ENCODE results near the gene TOP1. TPM values are rescaled to one million over a fixed set of nuclear protein-coding genes. Genes with fewer than 3 reads are reported as not detected.
A peak's percentile ranks its signal among the peaks of the same experiment; 100 is the strongest.

Gene TOP1
- polyA plus RNA-seq, 1 experiment = 4.0 TPM

DNA sequence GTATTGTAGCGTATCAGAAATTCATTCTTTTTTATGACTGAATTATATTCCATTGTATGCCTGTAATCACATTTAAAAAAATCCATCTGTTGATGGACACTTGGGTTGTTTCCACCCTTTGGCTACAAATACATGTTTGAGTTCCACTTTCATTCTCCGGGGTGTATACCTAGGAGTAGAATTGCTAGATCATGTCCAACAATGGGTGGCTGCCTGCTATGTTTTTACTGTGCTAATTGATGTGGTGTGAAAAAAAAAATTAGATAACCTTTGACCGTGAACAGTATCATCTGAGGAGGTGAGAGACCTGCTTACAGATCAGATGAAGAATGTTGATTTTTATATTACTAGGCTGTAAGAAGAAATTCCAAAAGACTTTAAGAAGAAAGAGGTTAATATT is 37.1 kb downstream of the TOP1 start:
- TF ChIP-seq, protein P1, sequence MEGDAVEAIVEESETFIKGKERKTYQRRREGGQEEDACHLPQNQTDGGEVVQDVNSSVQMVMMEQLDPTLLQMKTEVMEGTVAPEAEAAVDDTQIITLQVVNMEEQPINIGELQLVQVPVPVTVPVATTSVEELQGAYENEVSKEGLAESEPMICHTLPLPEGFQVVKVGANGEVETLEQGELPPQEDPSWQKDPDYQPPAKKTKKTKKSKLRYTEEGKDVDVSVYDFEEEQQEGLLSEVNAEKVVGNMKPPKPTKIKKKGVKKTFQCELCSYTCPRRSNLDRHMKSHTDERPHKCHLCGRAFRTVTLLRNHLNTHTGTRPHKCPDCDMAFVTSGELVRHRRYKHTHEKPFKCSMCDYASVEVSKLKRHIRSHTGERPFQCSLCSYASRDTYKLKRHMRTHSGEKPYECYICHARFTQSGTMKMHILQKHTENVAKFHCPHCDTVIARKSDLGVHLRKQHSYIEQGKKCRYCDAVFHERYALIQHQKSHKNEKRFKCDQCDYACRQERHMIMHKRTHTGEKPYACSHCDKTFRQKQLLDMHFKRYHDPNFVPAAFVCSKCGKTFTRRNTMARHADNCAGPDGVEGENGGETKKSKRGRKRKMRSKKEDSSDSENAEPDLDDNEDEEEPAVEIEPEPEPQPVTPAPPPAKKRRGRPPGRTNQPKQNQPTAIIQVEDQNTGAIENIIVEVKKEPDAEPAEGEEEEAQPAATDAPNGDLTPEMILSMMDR (IDR thresholded peaks at IDR 0.05; ENCODE audit: insufficient read depth, low read depth, low read length) = no peak
- ChIA-PET CTCF (no interaction called here), POLR2A (no interaction called here)
- no peaks in the 10 kb centered on the region for H3K27me3 ChIP-seq (ENCODE audit: control insufficient read depth, insufficient read depth, low read length)
- no peak for DNase-seq (ENCODE audit: low read depth)
- no peaks in the 10 kb centered on the region for H3K36me3 ChIP-seq (ENCODE audit: control insufficient read depth, insufficient read depth, low read length)
- H3K4me3 ChIP-seq (ENCODE audit: low read depth, low read length) = no peak overlapping the region

DNA sequence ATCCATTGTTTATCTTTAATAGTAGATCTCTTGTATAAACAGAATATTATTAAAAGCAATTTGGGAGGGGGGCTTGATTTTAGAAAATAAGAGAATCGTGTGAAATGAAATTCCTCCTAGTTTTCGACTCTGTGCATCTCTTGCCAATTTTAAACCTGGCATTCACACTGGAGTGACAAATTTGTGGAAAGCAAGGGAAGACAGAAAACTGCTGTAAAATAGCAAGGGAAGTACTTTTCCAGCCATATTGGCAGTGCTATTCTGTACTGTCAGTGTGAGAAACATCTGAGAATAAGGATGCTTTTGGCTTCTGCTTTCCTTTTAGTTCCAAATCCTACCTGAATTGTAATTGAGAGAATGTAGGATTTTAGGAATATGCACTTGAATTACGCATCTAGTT is 40.2 kb downstream of the TOP1 start:
- Histone ChIP-seq H3K27me3 (ENCODE audit: control insufficient read depth, insufficient read depth, low read length) (no peaks in the 10 kb centered on the region), H3K4me3 (ENCODE audit: low read depth, low read length) (no peak overlapping the region), H3K36me3 (ENCODE audit: control insufficient read depth, insufficient read depth, low read length) (no peaks in the 10 kb centered on the region)
- ChIA-PET POLR2A (no interaction called here), CTCF (interaction anchor here (0.9 to 1.6 kb wide), 2 partner anchors 27 to 100 kb away, joined by 3 to 6 read pairs; no protein-coding TSS in a partner anchor)
- DNase-seq (ENCODE audit: low read depth) = no peak
- TF ChIP-seq, protein P1 (IDR thresholded peaks at IDR 0.05; ENCODE audit: insufficient read depth, low read depth, low read length) = no peak

DNA sequence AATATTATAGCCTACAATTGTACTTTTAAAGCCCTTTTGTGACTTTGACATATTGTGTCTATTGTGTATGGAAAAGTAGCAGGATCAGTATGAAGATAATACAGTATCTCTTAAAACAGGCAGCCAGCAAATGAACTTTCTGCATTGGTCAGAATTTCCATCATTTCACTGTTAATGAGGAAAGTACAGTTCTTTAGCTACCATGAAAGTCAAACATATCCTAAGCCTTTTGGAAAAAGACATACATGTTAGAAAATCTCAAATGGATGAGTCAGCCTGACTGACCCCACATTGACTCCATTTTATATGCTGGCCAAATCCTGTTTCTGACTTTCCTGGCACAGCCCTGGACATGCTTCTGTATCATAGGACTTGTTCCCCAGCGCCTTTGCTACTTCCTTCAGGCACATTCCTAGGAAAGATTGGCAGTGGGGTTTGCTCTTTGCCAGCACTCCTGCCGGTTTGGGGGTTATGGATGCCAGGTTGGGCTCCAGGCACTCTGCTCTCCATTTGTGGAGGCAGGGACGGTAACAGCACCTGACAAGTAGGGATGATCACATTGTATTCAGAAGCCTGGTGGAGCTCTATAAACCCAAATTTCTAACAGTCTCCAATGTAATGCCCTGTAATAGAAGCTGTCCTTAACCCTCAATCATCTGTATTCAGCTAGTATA is 43.7 kb downstream of the TOP1 start:
- POLR2A ChIA-PET = no interaction called here
- Histone ChIP-seq H3K27me3 (ENCODE audit: control insufficient read depth, insufficient read depth, low read length) (no peaks in the 10 kb centered on the region), H3K4me3 (ENCODE audit: low read depth, low read length) (no peak overlapping the region), H3K36me3 (ENCODE audit: control insufficient read depth, insufficient read depth, low read length) (no peaks in the 10 kb centered on the region)
- CTCF ChIA-PET = interaction anchor here (0.7 to 2.2 kb wide), 5 partner anchors 23 to 82 kb away, joined by 3 to 11 read pairs (median 3); no protein-coding TSS in a partner anchor
- TF ChIP-seq, protein P1 (IDR thresholded peaks at IDR 0.05; ENCODE audit: insufficient read depth, low read depth, low read length) = no peak
- DNase-seq (ENCODE audit: low read depth) = peak; percentile 67

DNA sequence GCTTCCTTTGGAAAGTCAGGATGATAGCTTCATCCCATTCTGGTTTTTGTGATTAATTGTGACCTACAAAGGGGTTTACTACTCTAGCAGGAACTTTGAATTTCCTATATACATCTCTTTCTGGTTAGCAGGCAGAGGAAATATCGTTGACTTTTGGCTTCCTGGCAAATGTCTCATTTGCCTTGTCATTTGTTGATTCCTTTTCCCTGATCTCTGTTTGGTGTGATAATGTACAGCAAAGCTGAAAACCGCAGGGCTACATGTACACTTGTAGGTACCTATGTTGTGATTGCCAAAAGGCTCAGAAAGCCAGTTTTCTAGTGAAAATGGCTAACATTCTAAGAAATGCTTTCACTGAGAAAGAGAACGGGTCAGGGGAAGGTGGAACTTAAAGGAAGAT is 44.3 kb downstream of the TOP1 start:
- no peaks in the 10 kb centered on the region for H3K36me3 ChIP-seq (ENCODE audit: control insufficient read depth, insufficient read depth, low read length)
- DNase-seq (ENCODE audit: low read depth) = no peak
- POLR2A ChIA-PET = no interaction called here
- H3K4me3 ChIP-seq (ENCODE audit: low read depth, low read length) = no peak overlapping the region
- H3K27me3 ChIP-seq (ENCODE audit: control insufficient read depth, insufficient read depth, low read length) = no peaks in the 10 kb centered on the region
- TF ChIP-seq, protein P1 (IDR thresholded peaks at IDR 0.05; ENCODE audit: insufficient read depth, low read depth, low read length) = no peak
- CTCF ChIA-PET = interaction anchor here (0.7 to 2.2 kb wide), 5 partner anchors 22 to 82 kb away, joined by 3 to 11 read pairs (median 3); no protein-coding TSS in a partner anchor

DNA sequence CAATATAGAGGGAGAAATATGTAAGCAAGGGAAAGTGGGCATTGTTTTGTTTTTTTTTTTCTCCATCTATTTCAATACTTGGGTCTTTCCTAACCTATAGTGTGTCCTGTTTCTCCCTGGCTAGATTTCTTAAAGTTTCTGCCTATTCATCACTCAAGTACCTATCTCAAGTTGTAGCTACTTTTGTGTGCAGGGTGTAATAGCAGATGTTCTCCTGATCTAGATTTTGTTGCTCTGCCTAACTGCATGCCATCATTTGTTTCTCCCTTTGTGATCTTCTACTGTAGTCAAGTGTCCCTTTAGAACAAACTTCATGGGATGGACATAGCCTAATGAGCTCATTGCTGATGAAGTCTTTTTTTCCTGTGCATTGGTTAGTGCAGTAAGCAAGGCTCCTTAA is 45.8 kb downstream of the TOP1 start:
- DNase-seq (ENCODE audit: low read depth) = no peak
- ChIA-PET CTCF (interaction anchor here (1.1 to 2.2 kb wide), 4 partner anchors 22 to 84 kb away, joined by 3 to 11 read pairs (median 3); no protein-coding TSS in a partner anchor), POLR2A (no interaction called here)
- Histone ChIP-seq H3K27me3 (ENCODE audit: control insufficient read depth, insufficient read depth, low read length) (no peaks in the 10 kb centered on the region), H3K36me3 (ENCODE audit: control insufficient read depth, insufficient read depth, low read length) (no peaks in the 10 kb centered on the region), H3K4me3 (ENCODE audit: low read depth, low read length) (no peak overlapping the region)
- TF ChIP-seq, protein P1 (IDR thresholded peaks at IDR 0.05; ENCODE audit: insufficient read depth, low read depth, low read length) = no peak

Data from BJ (cell line).